ENCODE results near the gene TCOF1. TPM values are rescaled to one million over a fixed set of nuclear protein-coding genes. Genes with fewer than 3 reads are reported as not detected.

Gene TCOF1
- total and polyA plus RNA-seq, 2 of the 8 experiments (the other 6 are each of a cell fraction or from before 2014, with no cell fraction given) = 35.9 to 170 TPM

DNA sequence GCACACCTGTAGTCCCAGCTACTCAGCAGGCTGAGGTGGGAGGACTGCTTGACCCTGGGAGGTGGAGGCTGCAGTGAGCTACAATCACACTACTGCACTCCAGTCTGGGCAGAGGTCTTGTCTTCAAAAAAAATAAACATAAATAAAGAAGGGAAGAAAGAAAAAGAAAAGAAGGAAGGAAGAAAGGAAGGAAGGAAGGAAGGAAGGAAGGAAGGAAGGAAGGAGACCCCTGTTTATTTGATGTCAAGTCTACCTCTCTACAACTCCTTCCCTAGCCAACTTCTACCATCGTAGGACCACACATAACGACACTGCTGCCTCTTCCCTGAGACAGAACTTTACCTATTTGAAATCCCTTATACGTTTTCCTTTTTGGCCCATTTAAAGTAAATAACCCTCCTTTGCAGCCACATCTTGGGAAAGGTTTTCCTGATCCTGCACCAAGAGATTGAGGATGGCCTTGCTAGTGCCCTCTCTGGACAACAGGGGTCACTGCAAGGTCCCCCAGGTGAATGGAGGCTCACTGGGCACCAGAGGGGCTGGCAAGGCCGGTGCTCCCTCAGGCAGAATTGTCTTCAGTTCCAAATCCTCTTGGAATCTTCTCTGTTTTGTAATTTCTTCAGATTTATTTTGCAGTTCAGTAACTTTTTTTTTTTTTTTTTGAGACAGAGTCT is 81.5 kb downstream of the TCOF1 start:
- ChIA-PET POLR2A (ENCODE audit: partially characterized antibody) (interaction anchor here (0.7 to 7.3 kb wide), 7 partner anchors 9 to 174 kb away, joined by 3 to 70 read pairs (median 5); partner anchors contain the start of genes CD74 and RPS14), CTCF (ENCODE audit: partially characterized antibody) (interaction anchor here (0.6 to 14.1 kb wide), 28 partner anchors 8 to 631 kb away, joined by 3 to 245 read pairs (median 3); partner anchors contain the start of genes RBM22 and RPS14)
- H3K56ac ChIP-seq (replicated peaks; ENCODE audit: insufficient read length, low read depth, low read length) = no peak overlapping the region
- H2AFZ ChIP-seq (ENCODE audit: low read length) = no peak overlapping the region
- peaks cover 1 to 4% of the 10 kb centered on the region in 2 experiments for H4K20me1 ChIP-seq (replicated peaks in 1 of 2; ENCODE audit: control insufficient read depth in 1 of 2, insufficient read depth in 2 of 2, low read length in 2 of 2)
- H2AK5ac ChIP-seq (ENCODE audit: low read depth, low read length) = no peak overlapping the region
- TF ChIP-seq SRF (IDR thresholded peaks at IDR 0.05; ENCODE audit: low read depth, low read length) (no peak), RAD21 (IDR thresholded peaks at IDR 0.05 in 1 of 2, conservative IDR thresholded peaks at IDR 0.05 in 1 of 2; ENCODE audit: low read depth in 2 of 2, low read length in 2 of 2) (peak; percentile 39 to 51; a peak in 3 of 4 replicates)
- TF ChIP-seq, protein P1, sequence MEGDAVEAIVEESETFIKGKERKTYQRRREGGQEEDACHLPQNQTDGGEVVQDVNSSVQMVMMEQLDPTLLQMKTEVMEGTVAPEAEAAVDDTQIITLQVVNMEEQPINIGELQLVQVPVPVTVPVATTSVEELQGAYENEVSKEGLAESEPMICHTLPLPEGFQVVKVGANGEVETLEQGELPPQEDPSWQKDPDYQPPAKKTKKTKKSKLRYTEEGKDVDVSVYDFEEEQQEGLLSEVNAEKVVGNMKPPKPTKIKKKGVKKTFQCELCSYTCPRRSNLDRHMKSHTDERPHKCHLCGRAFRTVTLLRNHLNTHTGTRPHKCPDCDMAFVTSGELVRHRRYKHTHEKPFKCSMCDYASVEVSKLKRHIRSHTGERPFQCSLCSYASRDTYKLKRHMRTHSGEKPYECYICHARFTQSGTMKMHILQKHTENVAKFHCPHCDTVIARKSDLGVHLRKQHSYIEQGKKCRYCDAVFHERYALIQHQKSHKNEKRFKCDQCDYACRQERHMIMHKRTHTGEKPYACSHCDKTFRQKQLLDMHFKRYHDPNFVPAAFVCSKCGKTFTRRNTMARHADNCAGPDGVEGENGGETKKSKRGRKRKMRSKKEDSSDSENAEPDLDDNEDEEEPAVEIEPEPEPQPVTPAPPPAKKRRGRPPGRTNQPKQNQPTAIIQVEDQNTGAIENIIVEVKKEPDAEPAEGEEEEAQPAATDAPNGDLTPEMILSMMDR (IDR thresholded peaks at IDR 0.05; ENCODE audit: control extremely low read depth in 1 of 3, insufficient read depth in 1 of 3, low read depth in 1 of 3, low read length in 3 of 3) = peak; percentile 62 to 89 (median 81)
- no peak overlapping the region for H2BK120ac ChIP-seq (replicated peaks; ENCODE audit: low read depth, low read length)
- H2BK12ac ChIP-seq (ENCODE audit: low read depth, low read length) = no peak overlapping the region
- no peak overlapping the region for H3K4me2 ChIP-seq (ENCODE audit: insufficient read depth in 1 of 2, low read depth in 2 of 2, low read length in 2 of 2)
- no peak overlapping the region for H3K4ac ChIP-seq (replicated peaks; ENCODE audit: insufficient read length, low read depth, low read length)
- H3K23ac ChIP-seq (ENCODE audit: insufficient read length) = no peak overlapping the region
- no peaks in the 10 kb centered on the region for H3K27me3 ChIP-seq (replicated peaks in 1 of 4; ENCODE audit: control insufficient read depth in 3 of 4, extremely low read depth in 1 of 4, insufficient read depth in 3 of 4, low read length in 3 of 4)
- H3K36me3 ChIP-seq (ENCODE audit: control insufficient read depth in 2 of 4, insufficient read depth in 4 of 4, low read length in 3 of 4) = peaks cover 6 to 10% (median 8%) of the 10 kb centered on the region in 4 experiments; a peak in 6 of 8 replicates
- no peak overlapping the region for H4K5ac ChIP-seq (ENCODE audit: insufficient read length, low read depth, low read length)
- no peak overlapping the region for H2BK15ac ChIP-seq (ENCODE audit: low read length)
- H3K14ac ChIP-seq (ENCODE audit: insufficient read length) = no peak overlapping the region
- no peak overlapping the region for H3K27ac ChIP-seq (ENCODE audit: low read depth, low read length)
- no peak overlapping the region for H3K4me3 ChIP-seq (ENCODE audit: extremely low read depth in 1 of 4, insufficient read depth in 2 of 4, low read depth in 3 of 4, low read length in 4 of 4)
- no peak overlapping the region for H4K91ac ChIP-seq (replicated peaks; ENCODE audit: insufficient read length, low read length)
- H3K79me1 ChIP-seq (ENCODE audit: low read depth, low read length) = no peaks in the 10 kb centered on the region
- no peaks in the 10 kb centered on the region for H3K23me2 ChIP-seq (ENCODE audit: low read depth, low read length)
- H4K8ac ChIP-seq (ENCODE audit: extremely low read depth, insufficient read depth, low read length) = no peak overlapping the region
- WGBS, 2 experiments (ENCODE audit: extremely low coverage in 1 of 2, insufficient coverage in 1 of 2, insufficient read length in 1 of 2, insufficient replicate concordance in 2 of 2, low coverage in 1 of 2, low lambda C conversion rate in 2 of 2, missing lambda C conversion rate in 1 of 2) = 49% methylated on average over 4 of the region's 4 CpGs; no CpG with 5 or more reads in 1 of the 2 experiments
- FAIRE-seq (no peak), DNase-seq (ENCODE audit: low read depth in 1 of 2, low spot score in 2 of 2) (peak in 1 of 2 experiments; percentile 68)
- H2BK20ac ChIP-seq (ENCODE audit: low read length) = no peak overlapping the region
- no peak overlapping the region for H2BK5ac ChIP-seq (ENCODE audit: low read depth, low read length)
- no peaks in the 10 kb centered on the region for H3K9me3 ChIP-seq (ENCODE audit: insufficient read depth in 2 of 2, low read depth in 1 of 2, low read length in 1 of 2)
- no peaks in the 10 kb centered on the region for H3K79me2 ChIP-seq (ENCODE audit: control insufficient read depth in 1 of 2, insufficient read depth in 2 of 2, low read length in 2 of 2)
- peaks cover 0 to 4% (median 1%) of the 10 kb centered on the region in 4 experiments; a peak in 4 of 7 replicates for H3K4me1 ChIP-seq (replicated peaks in 1 of 4; ENCODE audit: control insufficient read depth in 3 of 4, insufficient read depth in 4 of 4, low read length in 3 of 4)
- no peak overlapping the region for H3K18ac ChIP-seq (ENCODE audit: extremely low read depth, low read length)
- no peak overlapping the region for H3K9ac ChIP-seq (replicated peaks in 1 of 4; ENCODE audit: extremely low read depth in 1 of 4, low read depth in 3 of 4, low read length in 3 of 4)
